HK-2 (cell line): ENCODE data around the gene DAD1.
"Not testable (repeated sequence)": the region's sequence is repeated elsewhere in the genome, so short reads cannot be mapped to it uniquely, and the experiment has no call there.

Source experiments
- DNase-seq: peaks from one replicate; pipeline ENCODE4 v3.0.0-alpha.2; 2018; ENCODE audit not compliant: unreplicated experiment

Gene DAD1

GRCh38 chr14:22598896-22599244 is 9.8 kb upstream of the DAD1 start:
- peak; percentile 26 for DNase-seq

- DNase-seq, result peak; percentile 63
Observed at GRCh38 chr14:22598099-22598895, 9.3 kb upstream of the DAD1 start, which contains the start of gene ABHD4. Gene ABHD4, plus strand, starts transcription at chr14:22598300. Its CDS starts 7 bp downstream, at chr14:22598307.

GRCh38 chr14:22597771-22598098 is 8.7 kb upstream of the DAD1 start:
- no peak for DNase-seq

GRCh38 chr14:22597265-22597664 is 8.2 kb upstream of the DAD1 start:
- DNase-seq, result no peak

- no peak for DNase-seq
Observed at GRCh38 chr14:22596354-22596879, 7.4 kb upstream of the DAD1 start.

- DNase-seq, result no peak
Observed at GRCh38 chr14:22594156-22594716, 5.2 kb upstream of the DAD1 start.

GRCh38 chr14:22593601-22594000 is 4.6 kb upstream of the DAD1 start:
- DNase-seq, result no peak

GRCh38 chr14:22593189-22593588 is 4.2 kb upstream of the DAD1 start:
- DNase-seq, result no peak

- no peak for DNase-seq
Observed at GRCh38 chr14:22588526-22589095, 413 bp downstream of the DAD1 start.

GRCh38 chr14:22587677-22588422 is 1.2 kb downstream of the DAD1 start:
- not testable (repeated sequence) for DNase-seq

- DNase-seq, result no peak
Observed at GRCh38 chr14:22587247-22587646, 1.8 kb downstream of the DAD1 start.

- no peak for DNase-seq
Observed at GRCh38 chr14:22583994-22584393, 5.0 kb downstream of the DAD1 start.

GRCh38 chr14:22580625-22581024 is 8.4 kb downstream of the DAD1 start:
- no peak for DNase-seq

GRCh38 chr14:22579881-22580280 is 9.1 kb downstream of the DAD1 start:
- DNase-seq, result no peak

GRCh38 chr14:22579236-22579635 is 9.8 kb downstream of the DAD1 start:
- no peak for DNase-seq

- no peak for DNase-seq
Observed at GRCh38 chr14:22577334-22577908, 11.6 kb downstream of the DAD1 start.

GRCh38 chr14:22573804-22574203 is 15.2 kb downstream of the DAD1 start:
- DNase-seq, result no peak

GRCh38 chr14:22572562-22573058 is 16.4 kb downstream of the DAD1 start:
- no peak for DNase-seq

GRCh38 chr14:22570132-22570949 is 18.7 kb downstream of the DAD1 start:
- DNase-seq, result peak; percentile 69

- DNase-seq, result no peak
Observed at GRCh38 chr14:22569737-22570131, 19.3 kb downstream of the DAD1 start.
